Neuronal stem cell (in vitro differentiated cells): Measurements from ENCODE around the gene WDR62.
A peak's percentile ranks its signal among the peaks of the same experiment; 100 is the strongest.
"Not testable (repeated sequence)": the region's sequence is repeated elsewhere in the genome, so short reads cannot be mapped to it uniquely, and the experiment has no call there.

Experiments
- DNase-seq: peaks from one replicate; pipeline ENCODE4 v3.0.0-alpha.2; 2013; ENCODE audit warnings: low spot score
- H2AFZ ChIP-seq: one replicate; pipeline ENCODE4 v1.6.1; 2013; ENCODE audit warnings: mild to moderate bottlenecking, low read length, inconsistent platforms
- H2AK5ac ChIP-seq: 2 replicates; pipeline ENCODE4 v1.6.1; 2013; ENCODE audit warnings: low read depth, mild to moderate bottlenecking, inconsistent platforms, low read length, moderate library complexity, mixed read lengths
- H2BK120ac ChIP-seq: 2 replicates; pipeline ENCODE4 v1.6.1; 2013; ENCODE audit warnings: low read depth, mild to moderate bottlenecking, inconsistent platforms, low read length, moderate library complexity, mixed read lengths
- H2BK12ac ChIP-seq: one replicate; pipeline ENCODE4 v1.6.1; 2013; ENCODE audit warnings: low read length, inconsistent platforms
- H2BK15ac ChIP-seq: 2 replicates; pipeline ENCODE4 v1.6.1; 2013; ENCODE audit warnings: mild to moderate bottlenecking, low read length, inconsistent platforms, mixed read lengths
- H2BK5ac ChIP-seq: one replicate; pipeline ENCODE4 v1.6.1; 2013; ENCODE audit warnings: inconsistent platforms, mild to moderate bottlenecking, low read length, moderate library complexity
- H3K14ac ChIP-seq: one replicate; pipeline ENCODE4 v1.6.1; 2013; ENCODE audit warnings: low read length, inconsistent platforms
- H3K18ac ChIP-seq: 2 replicates; pipeline ENCODE4 v1.6.1; 2013; ENCODE audit warnings: low read length, inconsistent platforms
- H3K23ac ChIP-seq: 2 replicates; pipeline ENCODE4 v1.6.1; 2013; ENCODE audit warnings: low read depth, mild to moderate bottlenecking, mixed read lengths, low read length, inconsistent platforms; ENCODE audit not compliant: poor library complexity
- H3K27ac ChIP-seq: replicated peaks from 3 replicates; pipeline ENCODE4 v1.5.1; 2013; ENCODE audit warnings: low read length, inconsistent platforms
- H3K27me3 ChIP-seq, 3 experiments: 2 replicates each; pipeline ENCODE4 v1.6.1; 2013; ENCODE audit warnings: low read length in 3 of 3, mild to moderate bottlenecking in 2 of 3, inconsistent platforms in 1 of 3, low read depth in 1 of 3, mixed read lengths in 1 of 3, moderate library complexity in 1 of 3; ENCODE audit not compliant: control insufficient read depth in 3 of 3, insufficient read depth in 3 of 3
- H3K36me3 ChIP-seq, 2 donors: replicated peaks in 1 of 2; 2 replicates each; pipeline ENCODE4 v1.6.1; 2013; ENCODE audit warnings: low read length in 2 of 2; ENCODE audit not compliant: control insufficient read depth in 2 of 2, insufficient read depth in 2 of 2
- H3K4ac ChIP-seq: 2 replicates; pipeline ENCODE4 v1.6.1; 2013; ENCODE audit warnings: inconsistent platforms, mild to moderate bottlenecking, low read length, moderate library complexity
- H3K4me1 ChIP-seq, 2 donors: 1 replicate in 1 of 2; 2 replicates in 1 of 2; pipeline ENCODE4 v1.6.1; 2013; ENCODE audit warnings: low read length in 2 of 2, low read depth in 1 of 2; ENCODE audit not compliant: control insufficient read depth in 2 of 2, insufficient read depth in 1 of 2
- H3K4me2 ChIP-seq: one replicate; pipeline ENCODE4 v1.6.1; 2013; ENCODE audit warnings: mild to moderate bottlenecking, low read length, inconsistent platforms; ENCODE audit not compliant: insufficient read depth, poor library complexity, severe bottlenecking
- H3K4me3 ChIP-seq, 2 donors: 2 replicates each; pipeline ENCODE4 v1.5.1; 2013; ENCODE audit warnings: low read length in 2 of 2, mild to moderate bottlenecking in 2 of 2, inconsistent platforms in 1 of 2, moderate library complexity in 1 of 2
- H3K79me1 ChIP-seq: one replicate; pipeline ENCODE4 v1.6.1; 2013; ENCODE audit warnings: low read depth, mild to moderate bottlenecking, inconsistent platforms, low read length, moderate library complexity
- H3K9ac ChIP-seq: one replicate; pipeline ENCODE4 v1.6.1; 2013; ENCODE audit warnings: mild to moderate bottlenecking, low read depth, low read length, inconsistent platforms; ENCODE audit not compliant: poor library complexity
- H3K9me3 ChIP-seq, 2 donors: replicated peaks in 1 of 2; 2 replicates each; pipeline versions ENCODE3 to v1.6.1; 2013; ENCODE audit warnings: low read length in 2 of 2, mild to moderate bottlenecking in 2 of 2, inconsistent platforms in 1 of 2, low read depth in 1 of 2, mixed read lengths in 1 of 2, moderate library complexity in 1 of 2; ENCODE audit not compliant: control insufficient read depth in 2 of 2, insufficient read depth in 1 of 2
- H4K8ac ChIP-seq: one replicate; pipeline ENCODE4 v1.6.1; 2013; ENCODE audit warnings: low read depth, mild to moderate bottlenecking, inconsistent platforms, low read length, moderate library complexity
- H4K91ac ChIP-seq: one replicate; pipeline ENCODE4 v1.6.1; 2013; ENCODE audit warnings: low read length, low read depth, mild to moderate bottlenecking, inconsistent platforms; ENCODE audit not compliant: poor library complexity
- WGBS, 2 donors: extraction: QIAGEN DNeasy Blood & Tissue Kit; methylation state at CpG; one replicate each; pipeline ENCODE4 v1.1.7; 2013; ENCODE audit warnings: missing lambda C conversion rate in 2 of 2, mixed read lengths in 1 of 2; ENCODE audit not compliant: insufficient read length in 2 of 2, insufficient replicate concordance in 1 of 2; ENCODE audit errors: extremely low coverage in 2 of 2; 5-methylcytosine and 5-hydroxymethylcytosine counted together

The WDR62 gene

GRCh38 chr19:36068810-36069499 is 14.3 kb downstream of the WDR62 start:
- not testable (repeated sequence) for H3K9ac ChIP-seq, H3K4me1 ChIP-seq, H3K4ac ChIP-seq, H4K91ac ChIP-seq, H2AK5ac ChIP-seq, H4K8ac ChIP-seq, H2AFZ ChIP-seq, H3K14ac ChIP-seq, H3K4me3 ChIP-seq, H3K18ac ChIP-seq, H2BK120ac ChIP-seq, H2BK12ac ChIP-seq, DNase-seq, H2BK5ac ChIP-seq, H3K23ac ChIP-seq, H3K79me1 ChIP-seq, H3K4me2 ChIP-seq, H3K27ac ChIP-seq, H2BK15ac ChIP-seq, H3K9me3 ChIP-seq, H3K27me3 ChIP-seq
- peaks cover 53 to 74% of the 10 kb centered on the region in 2 donors for H3K36me3 ChIP-seq
- WGBS, 2 donors, result no CpG with 5 or more reads among the region's 57 CpGs

- no peaks in the 10 kb centered on the region for H3K9me3 ChIP-seq
- no peak overlapping the region for H4K91ac ChIP-seq
- no peak overlapping the region for H3K4me3 ChIP-seq
- no peak overlapping the region for H4K8ac ChIP-seq
- no peak overlapping the region for H3K4me2 ChIP-seq
- H3K27ac ChIP-seq, result no peak overlapping the region
- H2BK120ac ChIP-seq, result no peak overlapping the region
- WGBS, 2 donors, result no CpG with 5 or more reads among the region's 8 CpGs
- no peak overlapping the region for H2BK12ac ChIP-seq
- H2BK15ac ChIP-seq, result no peak overlapping the region
- H3K4ac ChIP-seq, result no peak overlapping the region
- H3K79me1 ChIP-seq, result no peaks in the 10 kb centered on the region
- no peak overlapping the region for H2AFZ ChIP-seq
- H3K9ac ChIP-seq, result no peak overlapping the region
- H3K27me3 ChIP-seq, result no peaks in the 10 kb centered on the region
- no peak overlapping the region for H3K18ac ChIP-seq
- peaks cover 37 to 80% of the 10 kb centered on the region in 2 donors for H3K36me3 ChIP-seq
- H3K14ac ChIP-seq, result no peak overlapping the region
- no peak overlapping the region for H3K23ac ChIP-seq
- no peaks in the 10 kb centered on the region for H3K4me1 ChIP-seq
- no peak overlapping the region for H2AK5ac ChIP-seq
- DNase-seq, result no peak
- H2BK5ac ChIP-seq, result no peak overlapping the region
Observed at GRCh38 chr19:36072081-36072480, 17.4 kb downstream of the WDR62 start.

GRCh38 chr19:36073121-36073876 is 18.6 kb downstream of the WDR62 start:
- Histone ChIP-seq H2BK5ac (no peak overlapping the region), H3K27ac (no peak overlapping the region), H3K9me3 (no peaks in the 10 kb centered on the region), H3K18ac (no peak overlapping the region), H3K9ac (no peak overlapping the region), H3K4me1 (no peaks in the 10 kb centered on the region), H2AFZ (no peak overlapping the region), H4K8ac (no peak overlapping the region), H2BK12ac (no peak overlapping the region), H3K36me3 (peaks cover 28 to 78% of the 10 kb centered on the region in 2 donors), H2AK5ac (no peak overlapping the region), H3K27me3 (no peaks in the 10 kb centered on the region), H3K4me3 (no peak overlapping the region), H3K4me2 (no peak overlapping the region), H2BK120ac (no peak overlapping the region), H3K23ac (peak overlapping the region; percentile 59), H4K91ac (no peak overlapping the region), H3K79me1 (no peaks in the 10 kb centered on the region), H2BK15ac (no peak overlapping the region), H3K14ac (no peak overlapping the region), H3K4ac (no peak overlapping the region)
- WGBS, 2 donors, result no CpG with 5 or more reads among the region's 10 CpGs
- DNase-seq, result no peak

- H3K4me3 ChIP-seq, result no peak overlapping the region
- no peak overlapping the region for H3K27ac ChIP-seq
- peaks cover 34 to 89% of the 10 kb centered on the region in 2 donors for H3K36me3 ChIP-seq
- H3K4me2 ChIP-seq, result no peak overlapping the region
- H2BK15ac ChIP-seq, result no peak overlapping the region
- H4K8ac ChIP-seq, result no peak overlapping the region
- no peak overlapping the region for H3K4ac ChIP-seq
- no peaks in the 10 kb centered on the region for H3K27me3 ChIP-seq
- H3K9ac ChIP-seq, result no peak overlapping the region
- no peaks in the 10 kb centered on the region for H3K4me1 ChIP-seq
- DNase-seq, result no peak
- no CpG with 5 or more reads among the region's 3 CpGs for WGBS, 2 donors
- H2AK5ac ChIP-seq, result no peak overlapping the region
- H2AFZ ChIP-seq, result no peak overlapping the region
- no peak overlapping the region for H3K23ac ChIP-seq
- H2BK5ac ChIP-seq, result no peak overlapping the region
- H3K79me1 ChIP-seq, result peaks cover 3% of the 10 kb centered on the region
- no peak overlapping the region for H2BK12ac ChIP-seq
- no peaks in the 10 kb centered on the region for H3K9me3 ChIP-seq
- H4K91ac ChIP-seq, result no peak overlapping the region
- no peak overlapping the region for H2BK120ac ChIP-seq
- H3K14ac ChIP-seq, result no peak overlapping the region
- no peak overlapping the region for H3K18ac ChIP-seq
Observed at GRCh38 chr19:36079389-36079945, 24.8 kb downstream of the WDR62 start.
